HG02870 (cell line): ENCODE measurements around the gene CEP104.

Experiments
- ATAC-seq: cut with Tn5 transposase; IDR thresholded peaks from one replicate; pipeline ENCODE4 v1.9.1; 2021; ENCODE audit warnings: mild to moderate bottlenecking, moderate library complexity; ENCODE audit not compliant: unreplicated experiment

Gene CEP104

GRCh38 chr1:3779912-3780416 is 77.0 kb downstream of the CEP104 start:
- no peak for ATAC-seq

- no peak for ATAC-seq
These were observed 77.6 kb downstream of the CEP104 start for GRCh38 chr1:3779265-3779911.

DNA sequence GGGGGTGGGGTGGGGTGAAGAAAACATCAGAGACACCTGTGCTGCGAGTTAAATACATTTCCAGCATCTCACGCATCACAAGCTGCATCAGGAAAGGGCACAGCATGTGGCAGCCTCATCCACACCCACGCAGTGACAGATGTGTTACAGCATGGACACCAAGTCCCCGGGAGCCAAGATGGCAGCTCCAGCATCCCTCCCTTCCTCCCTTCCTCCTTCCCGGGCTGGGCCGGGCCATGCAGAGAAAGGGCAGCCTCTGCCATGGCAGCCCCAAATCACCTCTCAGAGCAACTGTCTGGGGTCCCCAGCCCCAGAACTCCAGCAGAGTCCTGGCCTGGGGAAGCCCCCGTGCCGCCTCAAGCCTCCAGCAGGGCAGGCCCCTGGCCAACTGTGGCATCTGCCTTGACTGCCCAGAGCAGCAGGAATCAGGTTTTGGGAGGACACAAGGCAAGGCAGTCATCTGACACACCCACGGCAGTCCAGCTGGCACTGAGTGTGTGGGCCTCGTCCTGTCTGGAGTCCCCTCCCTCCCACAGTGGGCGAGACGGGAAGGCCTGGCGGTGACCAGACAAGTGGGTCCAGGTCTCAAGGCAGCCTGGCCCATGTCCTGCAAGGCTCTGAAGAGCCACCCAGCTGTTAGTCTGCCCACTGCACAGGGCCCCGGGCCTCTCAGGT is 78.3 kb downstream of the CEP104 start:
- no peak for ATAC-seq

- no peak for ATAC-seq
These were observed 79.1 kb downstream of the CEP104 start for GRCh38 chr1:3777647-3778589.

- no peak for ATAC-seq
These were observed 79.9 kb downstream of the CEP104 start for GRCh38 chr1:3777078-3777547.

GRCh38 chr1:3776231-3776961 is 80.6 kb downstream of the CEP104 start:
- no peak for ATAC-seq

GRCh38 chr1:3775490-3776230 is 81.4 kb downstream of the CEP104 start:
- no peak for ATAC-seq

- ATAC-seq, result no peak
These were observed 82.0 kb downstream of the CEP104 start for GRCh38 chr1:3774946-3775489.

DNA sequence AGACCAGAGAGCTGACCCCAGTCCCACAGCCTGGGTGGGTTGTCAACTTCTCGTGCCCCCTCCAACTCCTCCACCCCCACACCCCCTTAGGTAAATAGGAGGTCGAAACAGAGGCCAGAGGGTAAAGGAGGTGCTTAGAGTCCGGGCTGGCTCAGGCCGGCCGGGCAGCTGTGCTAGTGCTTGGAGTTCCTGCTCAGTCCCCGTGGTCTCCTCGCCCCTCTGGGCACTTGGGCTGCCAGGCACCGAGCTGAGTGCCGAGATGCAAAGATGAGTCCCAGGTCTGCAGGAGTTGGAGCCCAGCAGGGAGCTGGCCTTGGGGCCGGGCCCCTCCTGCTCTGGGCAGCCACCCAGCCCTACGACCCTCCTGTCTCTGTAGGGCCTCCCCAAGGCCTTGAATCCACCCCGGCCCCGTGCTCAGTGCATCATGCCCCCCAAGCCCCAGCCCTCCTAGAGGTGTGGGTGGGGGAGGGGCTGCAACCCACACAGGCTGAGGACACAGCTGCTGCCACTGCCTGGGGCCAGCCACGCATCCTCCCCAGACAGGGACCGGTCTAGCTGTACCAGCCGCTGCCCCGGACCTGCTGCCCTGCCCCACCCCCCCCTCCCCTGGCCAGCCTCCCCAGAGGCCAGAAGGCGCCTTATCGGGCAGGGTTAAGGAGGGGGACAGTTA is 82.6 kb downstream of the CEP104 start:
- ATAC-seq, result no peak

DNA sequence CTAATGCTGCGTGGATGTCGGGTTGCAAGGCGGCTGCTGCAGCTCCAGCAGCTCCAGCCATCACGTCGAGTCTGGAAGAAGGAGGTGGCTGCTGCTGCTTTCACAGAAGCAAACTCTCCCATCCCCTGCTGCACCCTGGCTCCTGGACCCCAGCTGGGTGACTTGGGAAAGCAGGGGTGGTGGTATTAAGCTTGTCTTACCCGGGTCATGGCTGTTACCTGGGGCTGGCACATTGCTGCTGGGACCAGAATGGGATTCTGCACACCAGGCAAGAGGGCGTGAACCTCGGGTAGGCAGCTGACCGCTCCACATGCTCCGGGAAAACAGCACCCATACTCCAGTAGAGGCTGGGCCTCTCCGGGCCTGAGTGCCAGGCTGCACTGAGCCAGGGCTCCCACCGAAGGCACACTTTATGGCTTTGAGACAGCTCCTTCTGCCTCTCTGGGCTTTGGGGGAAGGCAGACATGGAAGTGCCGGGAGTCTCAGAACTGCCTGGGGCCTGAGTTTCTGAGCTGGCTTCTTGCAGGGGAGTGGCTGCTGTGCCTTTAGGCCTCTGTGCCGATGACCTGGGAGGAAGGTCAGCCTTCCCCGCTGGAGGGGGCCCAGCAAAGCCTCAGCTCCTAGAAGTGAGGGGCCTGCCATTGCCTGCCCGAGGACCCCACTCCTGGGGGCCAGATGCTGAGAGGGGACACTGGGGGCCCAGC is 83.3 kb downstream of the CEP104 start:
- no peak for ATAC-seq

- no peak for ATAC-seq
These were observed 84.1 kb downstream of the CEP104 start, which contains the start of gene SMIM1 for GRCh38 chr1:3772715-3773571. Gene SMIM1 (plus strand): TSS chr1:3772749. CDS start chr1:3775374, 2,625 bp downstream.

DNA sequence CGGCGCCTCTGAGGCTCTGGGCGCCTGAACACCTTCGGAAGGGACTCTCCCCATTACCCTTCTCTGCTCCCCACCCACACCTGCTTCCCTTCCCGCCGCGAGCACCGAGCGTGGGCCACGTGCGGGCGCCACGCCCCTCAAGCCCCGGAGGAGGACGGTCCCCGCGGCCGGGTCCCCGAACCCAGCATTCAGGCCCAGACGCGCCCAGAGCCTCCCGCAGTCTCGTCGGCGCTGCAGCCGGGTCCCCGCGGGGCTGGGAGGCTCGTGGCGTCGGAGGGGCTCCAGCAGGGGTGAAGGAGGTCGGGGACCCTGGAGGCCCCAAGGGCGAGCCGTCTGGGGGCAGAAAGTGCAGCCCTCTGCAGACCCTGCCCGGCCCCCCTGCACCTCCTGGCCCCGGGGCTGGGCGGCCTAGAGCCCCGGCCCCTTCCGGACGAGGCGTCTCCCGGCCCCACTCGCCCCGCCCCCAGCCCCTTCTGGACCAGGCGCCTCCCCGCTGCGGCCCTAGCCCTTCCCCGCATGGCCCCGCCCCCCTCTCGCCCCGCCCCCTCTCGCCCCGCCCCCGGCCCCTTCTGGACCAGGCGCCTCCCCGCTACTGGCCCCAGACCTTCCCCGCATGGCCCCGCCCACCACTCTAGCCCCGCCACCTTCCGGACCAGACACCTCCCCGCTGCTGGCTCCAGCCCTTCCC is 84.8 kb downstream of the CEP104 start:
- ATAC-seq, result no peak

- ATAC-seq, result no peak
These were observed 85.6 kb downstream of the CEP104 start for GRCh38 chr1:3771108-3772026.

GRCh38 chr1:3770047-3770765 is 86.8 kb downstream of the CEP104 start:
- ATAC-seq, result no peak

DNA sequence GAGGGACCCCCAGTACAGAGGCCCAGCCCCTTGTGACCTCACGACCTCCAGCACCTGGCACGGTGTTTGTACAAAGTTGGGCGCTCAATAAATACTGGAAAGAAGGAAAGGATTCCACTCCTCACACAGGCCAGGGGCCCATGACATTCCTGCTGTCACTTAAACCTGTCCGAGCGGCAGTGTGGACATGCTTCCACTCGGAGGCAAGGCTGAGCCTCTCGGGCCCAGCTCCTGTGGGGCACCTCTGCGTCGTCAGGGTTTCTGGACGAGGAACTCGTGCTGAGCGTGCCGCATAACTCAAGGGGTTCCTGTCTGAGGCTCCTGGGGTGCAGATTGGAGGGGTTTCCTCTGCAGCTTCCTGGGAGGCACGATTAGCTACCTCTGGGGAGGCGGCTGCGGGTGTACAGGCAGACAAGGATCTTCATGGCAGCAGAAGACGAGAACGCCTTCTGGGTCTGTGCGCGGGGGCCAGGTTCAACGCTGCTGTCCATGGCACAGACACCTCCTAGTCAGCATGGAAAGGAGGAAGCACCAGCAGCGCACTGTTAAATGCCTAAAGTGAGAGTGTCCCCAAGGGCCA is 88.1 kb downstream of the CEP104 start:
- ATAC-seq, result no peak
